GM19463 (cell line): ENCODE results near the gene NAA60.
A peak's percentile ranks its signal among the peaks of the same experiment; 100 is the strongest.

Source experiments
- ATAC-seq: cut with Tn5 transposase; IDR thresholded peaks from one replicate; pipeline ENCODE4 v1.9.1; 2021; ENCODE audit warnings: mild to moderate bottlenecking, moderate library complexity; ENCODE audit not compliant: unreplicated experiment

The NAA60 gene

GRCh38 chr16:3443108-3444031 lies at the start of gene NAA60, which contains the start of gene ZNF597:
Gene NAA60 (plus strand): TSS chr16:3443680. CDS start chr16:3476228, 32,548 bp downstream.
Gene ZNF597 (minus strand): TSS chr16:3443504. CDS start chr16:3443153, 351 bp downstream.
- ATAC-seq = peak; percentile 90

GRCh38 chr16:3400446-3400778 lies 43.1 kb upstream of the NAA60 start:
- ATAC-seq = peak; percentile 15

- peak; percentile 96 for ATAC-seq
These were observed 42.4 kb upstream of the NAA60 start, which contains the start of the genes ZNF174 and ZSCAN32 for GRCh38 chr16:3400779-3401688. Gene ZNF174 (plus strand): TSS chr16:3401215. CDS start chr16:3402005, 790 bp downstream. Gene ZSCAN32 (minus strand): TSS chr16:3401004. CDS start chr16:3397557, 3,447 bp downstream.

GRCh38 chr16:3401719-3402397 lies 41.6 kb upstream of the NAA60 start:
- no peak for ATAC-seq

GRCh38 chr16:3408561-3409197 lies 34.8 kb upstream of the NAA60 start:
- no peak for ATAC-seq

GRCh38 chr16:3413730-3414379 lies 29.6 kb upstream of the NAA60 start:
- ATAC-seq = no peak

GRCh38 chr16:3431779-3432219 lies 11.7 kb upstream of the NAA60 start:
- ATAC-seq = no peak

- ATAC-seq = no peak
These were observed 9.1 kb upstream of the NAA60 start for GRCh38 chr16:3434373-3434772.

- no peak for ATAC-seq
These were observed 3.8 kb upstream of the NAA60 start for GRCh38 chr16:3439637-3440036.

GRCh38 chr16:3444032-3444388 lies 530 bp downstream of the NAA60 start:
- peak; percentile 12 for ATAC-seq

GRCh38 chr16:3454093-3454492 lies 10.6 kb downstream of the NAA60 start:
- ATAC-seq = no peak

GRCh38 chr16:3454631-3455147 lies 11.2 kb downstream of the NAA60 start:
- ATAC-seq = no peak

GRCh38 chr16:3457434-3458252 lies 14.2 kb downstream of the NAA60 start:
- peak; percentile 75 for ATAC-seq

- no peak for ATAC-seq
These were observed 14.9 kb downstream of the NAA60 start for GRCh38 chr16:3458278-3458851.

GRCh38 chr16:3458852-3459361 lies 15.4 kb downstream of the NAA60 start:
- ATAC-seq = peak; percentile 37

- ATAC-seq = no peak
These were observed 16.1 kb downstream of the NAA60 start for GRCh38 chr16:3459401-3460090.

- no peak for ATAC-seq
These were observed 16.6 kb downstream of the NAA60 start for GRCh38 chr16:3460121-3460520.
